K562 (cell line): Measurements from ENCODE around the gene SNX9. TPM values are rescaled to one million over a fixed set of nuclear protein-coding genes. Genes with fewer than 3 reads are reported as not detected.

Source experiments
- ARID4B ChIP-seq: sonication (generic); formaldehyde crosslinking; IDR thresholded peaks from 2 replicates; pipeline ENCODE4 v1.8.0; 2022; ENCODE audit warnings: mild to moderate bottlenecking, missing genetic modification reagents
- CBX3 ChIP-seq, 2 experiments: IDR thresholded peaks; 1 replicate in 1 of 2; 2 replicates in 1 of 2; pipeline ENCODE4 v1.6.1; 2012; ENCODE audit warnings: inconsistent platforms in 2 of 2, low read length in 2 of 2, borderline replicate concordance in 1 of 2, control low read depth in 1 of 2
- CHAMP1 ChIP-seq: fragments of 450-650 bp; IDR thresholded peaks from 2 replicates; pipeline ENCODE4 v1.6.1; 2016; ENCODE audit warnings: mild to moderate bottlenecking
- E2F8 ChIP-seq: fragments of 450-650 bp; IDR thresholded peaks from 2 replicates; pipeline ENCODE4 v1.7.1; 2018; ENCODE audit warnings: mild to moderate bottlenecking, low read depth; ENCODE audit not compliant: partially characterized antibody
- FOXJ3 ChIP-seq: sonication (generic); formaldehyde crosslinking; IDR thresholded peaks from 2 replicates; pipeline ENCODE4 v1.4.0; 2020; ENCODE audit warnings: mild to moderate bottlenecking, missing genetic modification reagents
- GATA2 ChIP-seq: sonication (generic); formaldehyde crosslinking; IDR thresholded peaks from 2 replicates; pipeline ENCODE4 v1.4.0; 2020; ENCODE audit warnings: mild to moderate bottlenecking, missing genetic modification reagents
- HES1 ChIP-seq: fragments of 450-650 bp; IDR thresholded peaks from 2 replicates; pipeline ENCODE4 v1.6.1; 2016; ENCODE audit warnings: low read depth, mild to moderate bottlenecking, moderate library complexity
- HLTF ChIP-seq: fragments of 450-650 bp; IDR thresholded peaks from 2 replicates; pipeline ENCODE4 v1.6.1; 2016
- ILF3 ChIP-seq: fragments of 450-650 bp; IDR thresholded peaks from 2 replicates; pipeline ENCODE4 v1.6.1; 2018; ENCODE audit warnings: antibody characterized with exemption, mild to moderate bottlenecking, moderate library complexity, borderline replicate concordance
- KDM1A ChIP-seq, 2 experiments: fragments of 450-650 bp; IDR thresholded peaks; 2 replicates each; pipeline ENCODE4 v1.6.1; 2016; ENCODE audit warnings: mild to moderate bottlenecking in 2 of 2
- MYBL2 ChIP-seq, 2 experiments: fragments of 450-650 bp in 1 of 2; sonication (generic) in 1 of 2; formaldehyde crosslinking in 1 of 2; IDR thresholded peaks; 2 replicates each; pipeline versions ENCODE4 v1.6.1 to v1.8.1; 2017 to 2022; ENCODE audit warnings: borderline replicate concordance in 1 of 2, inconsistent platforms in 1 of 2, low read depth in 1 of 2, mild to moderate bottlenecking in 1 of 2, missing genetic modification reagents in 1 of 2, moderate library complexity in 1 of 2
- PREB ChIP-seq: sonication (generic); formaldehyde crosslinking; IDR thresholded peaks from 2 replicates; pipeline ENCODE4 v1.8.1; 2023; ENCODE audit warnings: mild to moderate bottlenecking, missing genetic modification reagents
- SMAD2 ChIP-seq: fragments of 150-350 bp; IDR thresholded peaks from 2 replicates; pipeline ENCODE4 v1.6.1; 2014; ENCODE audit warnings: low read depth, mild to moderate bottlenecking, low read length
- ZBTB34 ChIP-seq: fragments of 250-450 bp; sonication (Bioruptor Pico); IDR thresholded peaks from 2 replicates; pipeline ENCODE4 v1.8.0; 2021; ENCODE audit warnings: mild to moderate bottlenecking, moderate library complexity
- ZNF282 ChIP-seq: sonication (generic); formaldehyde crosslinking; IDR thresholded peaks from 2 replicates; pipeline ENCODE4 v1.8.1; 2023; ENCODE audit warnings: missing genetic modification reagents
- polyA plus RNA-seq, 8 experiments: library from polyadenylated mRNA; depleted of rRNA in 4 of 8; stranded (reverse) in 5 of 8; unstranded in 3 of 8; fragments of >200 nt; fragmentation: Nextera tagmentation in 2 of 8; fragmentation: Illumina TruSeq in 1 of 8; extraction: Ambion mirVana in 2 of 8; extraction: Trizol in 1 of 8; gene quantifications; 2 replicates each; pipeline versions ENCODE4 v1.2.1 to v1.2.3, GENCODE V29; 2011 to 2014; ENCODE audit warnings: inconsistent platforms in 1 of 8, missing spikeins in 1 of 8
- total RNA-seq, 7 experiments: library from RNA; depleted of rRNA in 6 of 7; stranded (reverse); fragments of >200 nt in 6 of 7; fragmentation: Illumina TruSeq in 2 of 7; extraction: Trizol in 2 of 7; gene quantifications; 2 replicates each; pipeline versions ENCODE4 v1.2.1 to v1.2.3, GENCODE V29; 2011 to 2021; ENCODE audit warnings: low replicate concordance in 1 of 7

The SNX9 gene
- total and polyA plus RNA-seq, 9 of the 15 experiments (the other 6 are each of a cell fraction or from before 2014, with no cell fraction given): 6.0 to 81.7 (median 57.1) TPM

GRCh38 chr6:157861814-157862213 is 38.8 kb downstream of the SNX9 start (continued):
- TF ChIP-seq SMAD2 (no peak), PREB (no peak), GATA2 (CRISPR knock-in tag) (no peak), ARID4B (CRISPR knock-in tag) (no peak), CBX3 (IDR thresholded peaks at IDR 0.05; ENCODE audit: borderline replicate concordance in 1 of 2, low read length in 2 of 2) (no peak), KDM1A (IDR thresholded peaks at IDR 0.05) (no peak), HES1 (0 out of 2 replicates have a peak, but pooled peaks have one; percentile 23), CHAMP1 (no peak), ZNF282 (no peak), HLTF (no peak), ILF3 (no peak), MYBL2 (IDR thresholded peaks at IDR 0.05; ENCODE audit: low read depth) (no peak), MYBL2 (CRISPR knock-in tag; IDR thresholded peaks at IDR 0.05; ENCODE audit: borderline replicate concordance) (no peak), ZBTB34 (CRISPR knock-in tag) (no peak), E2F8 (no peak), FOXJ3 (no peak)
